K562 treated with DMSO at 1 percent for 12 hours (cell line): ENCODE measurements around the gene HSD11B1. TPM values are rescaled to one million over a fixed set of nuclear protein-coding genes. Genes with fewer than 3 reads are reported as not detected.

Experiments used
- total RNA-seq: library from RNA; unstranded; fragments of 300-600 nt; gene quantifications from 2 replicates; pipeline ENCODE4 v1.2.3, GENCODE V29; 2022; ENCODE audit not compliant: insufficient read depth

The HSD11B1 gene
- total RNA-seq = 0.67 TPM in 1 of 2 replicates, not detected in the other

DNA sequence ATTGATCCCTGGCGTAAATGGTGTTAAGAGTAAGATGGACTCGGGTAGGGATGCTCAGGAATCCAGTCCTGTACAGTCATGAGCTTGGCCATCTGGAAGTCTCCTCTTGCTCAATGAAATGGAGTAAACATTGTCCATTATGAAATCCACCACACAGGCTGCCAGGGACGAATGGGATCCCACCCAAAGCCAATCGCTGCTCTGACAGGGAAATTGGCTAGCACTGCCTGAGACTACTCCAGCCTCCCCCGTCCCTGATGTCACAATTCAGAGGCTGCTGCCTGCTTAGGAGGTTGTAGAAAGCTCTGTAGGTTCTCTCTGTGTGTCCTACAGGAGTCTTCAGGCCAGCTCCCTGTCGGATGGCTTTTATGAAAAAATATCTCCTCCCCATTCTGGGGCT, at the start of gene HSD11B1:
Gene HSD11B1 (plus strand): TSS at position 263 of the 400 bp plus-strand sequence. CDS start 97 bp downstream, at position 360.

DNA sequence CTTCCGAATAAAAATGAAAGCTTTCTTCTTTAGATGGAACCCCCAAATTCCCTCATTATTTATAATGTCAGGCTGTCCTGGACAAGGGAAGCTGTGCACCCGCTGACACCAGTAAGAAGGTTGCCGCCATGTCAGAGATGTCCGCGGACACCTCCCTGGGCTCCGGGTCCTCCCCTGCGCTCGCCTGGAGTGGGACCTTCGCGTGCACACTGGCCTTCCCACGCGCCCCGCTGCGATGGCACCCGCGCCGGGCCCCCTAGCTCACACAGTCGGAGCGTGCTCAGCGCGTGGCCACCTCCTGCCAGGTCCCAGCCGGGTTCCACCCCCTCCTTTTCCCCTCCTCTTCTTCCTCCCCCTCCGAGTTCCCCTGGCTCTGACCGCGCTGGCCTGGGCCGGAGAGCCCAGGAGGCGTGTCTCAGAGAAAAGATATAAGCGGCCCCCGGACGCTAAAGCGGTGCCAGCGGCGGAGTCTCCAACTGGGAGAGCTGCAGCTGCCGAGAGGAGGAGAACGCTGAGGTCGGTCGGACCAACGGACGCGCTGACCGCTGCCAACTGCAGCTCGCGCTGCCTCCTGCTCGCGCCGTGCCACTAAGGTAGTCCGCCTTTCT, 29.6 kb upstream of the HSD11B1 start, which contains the start of gene G0S2:
Gene G0S2 (plus strand): TSS at position 456 of the 608 bp plus-strand sequence. CDS start 273 bp downstream, outside the sequence.

GRCh38 chr1:209755926-209756614, 51.4 kb downstream of the HSD11B1 start, which contains the start of gene TRAF3IP3:
Gene TRAF3IP3, plus strand, starts transcription at chr1:209756053. Its CDS starts 3,987 bp downstream, at chr1:209760040.

Other genes with a start within 250 kb of the HSD11B1 start
- gene CAMK1G, start 121.1 kb upstream of the HSD11B1 start, total RNA-seq = not detected in 2 replicates
- 4.9 and 8.9 TPM in 2 replicates for gene LAMB3, start 52.4 kb upstream of the HSD11B1 start, total RNA-seq
- gene G0S2, start 29.4 kb upstream of the HSD11B1 start, total RNA-seq = 336 and 417 TPM in 2 replicates
- gene TRAF3IP3, start 51.2 kb downstream of the HSD11B1 start, total RNA-seq = not detected in 2 replicates
- gene C1orf74, start 79.7 kb downstream of the HSD11B1 start, total RNA-seq = 1.9 and 3.0 TPM in 2 replicates
- gene IRF6, start 101.3 kb downstream of the HSD11B1 start, total RNA-seq = 0.18 and 0.93 TPM in 2 replicates
- 1.4 and 4.0 TPM in 2 replicates for gene UTP25, start 123.1 kb downstream of the HSD11B1 start, total RNA-seq
- gene SYT14, start 233.4 kb downstream of the HSD11B1 start, total RNA-seq = not detected in 2 replicates